Astrocyte (in vitro differentiated cells and primary cell): Measurements from ENCODE around the gene IL17A. TPM values are rescaled to one million over a fixed set of nuclear protein-coding genes. Genes with fewer than 3 reads are reported as not detected.
A peak's percentile ranks its signal among the peaks of the same experiment; 100 is the strongest.

Source experiments
- DNase-seq: peaks from one replicate; pipeline ENCODE4 v3.0.0-alpha.2; 2010; ENCODE audit warnings: low read depth
- FAIRE-seq: peaks from 2 replicates; lab custom pipeline; 2011; peaks lifted over from hg19 to GRCh38; lab: Jason Lieb, UNC
- H2AFZ ChIP-seq: 2 replicates; pipeline ENCODE4 v1.6.0; 2012; ENCODE audit warnings: low read depth, low read length, inconsistent platforms
- H3K27ac ChIP-seq: 2 replicates; pipeline ENCODE4 v1.5.1; 2011; ENCODE audit warnings: low read depth, low read length, inconsistent platforms
- H3K27me3 ChIP-seq: 2 replicates; pipeline ENCODE4 v1.6.0; 2011; ENCODE audit warnings: low read length, inconsistent platforms; ENCODE audit not compliant: insufficient read depth
- H3K36me3 ChIP-seq: 2 replicates; pipeline ENCODE4 v1.5.1; 2011; ENCODE audit warnings: low read length, inconsistent platforms; ENCODE audit not compliant: insufficient read depth
- H3K4me1 ChIP-seq: 2 replicates; pipeline ENCODE4 v1.5.1; 2011; ENCODE audit warnings: low read length, inconsistent platforms; ENCODE audit not compliant: insufficient read depth
- H3K4me2 ChIP-seq: 2 replicates; pipeline ENCODE4 v1.6.0; 2012; ENCODE audit warnings: low read length, inconsistent platforms
- H3K4me3 ChIP-seq: 2 replicates; pipeline ENCODE4 v1.5.1; 2011; ENCODE audit warnings: low read depth, mild to moderate bottlenecking, low read length, inconsistent platforms; ENCODE audit not compliant: insufficient read depth
- H3K79me2 ChIP-seq: 2 replicates; pipeline ENCODE4 v1.6.0; 2012; ENCODE audit warnings: mild to moderate bottlenecking, low read length, inconsistent platforms; ENCODE audit not compliant: insufficient read depth
- H3K9ac ChIP-seq: 2 replicates; pipeline ENCODE4 v1.6.0; 2012; ENCODE audit warnings: mild to moderate bottlenecking, low read length, inconsistent platforms
- H3K9me3 ChIP-seq: 2 replicates; pipeline ENCODE4 v1.5.1; 2012; ENCODE audit warnings: low read depth, mild to moderate bottlenecking, low read length, inconsistent platforms; ENCODE audit not compliant: insufficient read depth
- H4K20me1 ChIP-seq: 2 replicates; pipeline ENCODE4 v1.6.0; 2012; ENCODE audit warnings: low read length, inconsistent platforms; ENCODE audit not compliant: insufficient read depth
- H3K27ac Mint-ChIP-seq: one replicate; pipeline ENCODE4 v1.8.0; 2021; ENCODE audit warnings: mild to moderate bottlenecking, mixed read lengths; ENCODE audit not compliant: unreplicated experiment
- H3K27me3 Mint-ChIP-seq: one replicate; pipeline ENCODE4 v1.8.0; 2021; ENCODE audit warnings: low read depth, mixed read lengths; ENCODE audit not compliant: unreplicated experiment
- H3K36me3 Mint-ChIP-seq: one replicate; pipeline ENCODE4 v1.8.0; 2021; ENCODE audit warnings: low read depth, mixed read lengths; ENCODE audit not compliant: unreplicated experiment
- H3K4me1 Mint-ChIP-seq: one replicate; pipeline ENCODE4 v1.8.0; 2021; ENCODE audit warnings: low read depth, mixed read lengths; ENCODE audit not compliant: unreplicated experiment
- H3K4me3 Mint-ChIP-seq: one replicate; pipeline ENCODE4 v1.8.0; 2021; ENCODE audit warnings: mild to moderate bottlenecking, moderate library complexity, mixed read lengths; ENCODE audit not compliant: unreplicated experiment
- H3K9me3 Mint-ChIP-seq: one replicate; pipeline ENCODE4 v1.8.0; 2021; ENCODE audit warnings: mild to moderate bottlenecking, mixed read lengths; ENCODE audit not compliant: unreplicated experiment
- EZH2 ChIP-seq: IDR thresholded peaks from 2 replicates; pipeline ENCODE4 v1.6.1; 2012; ENCODE audit warnings: mild to moderate bottlenecking, low read length, inconsistent platforms; ENCODE audit not compliant: insufficient read depth
- total RNA-seq: library from RNA; stranded (reverse); gene quantifications from 2 replicates; pipeline ENCODE4 v1.2.1, GENCODE V29; 2021
- TF ChIP-seq, protein P1 (sequence below): IDR thresholded peaks from 2 replicates; pipeline ENCODE4 v1.5.1; 2011; ENCODE audit warnings: low read depth, mild to moderate bottlenecking, inconsistent platforms, low read length, moderate library complexity; ENCODE audit not compliant: insufficient read depth

IL17A gene
- total RNA-seq, 1 donor from 2014 or later: not detected

DNA sequence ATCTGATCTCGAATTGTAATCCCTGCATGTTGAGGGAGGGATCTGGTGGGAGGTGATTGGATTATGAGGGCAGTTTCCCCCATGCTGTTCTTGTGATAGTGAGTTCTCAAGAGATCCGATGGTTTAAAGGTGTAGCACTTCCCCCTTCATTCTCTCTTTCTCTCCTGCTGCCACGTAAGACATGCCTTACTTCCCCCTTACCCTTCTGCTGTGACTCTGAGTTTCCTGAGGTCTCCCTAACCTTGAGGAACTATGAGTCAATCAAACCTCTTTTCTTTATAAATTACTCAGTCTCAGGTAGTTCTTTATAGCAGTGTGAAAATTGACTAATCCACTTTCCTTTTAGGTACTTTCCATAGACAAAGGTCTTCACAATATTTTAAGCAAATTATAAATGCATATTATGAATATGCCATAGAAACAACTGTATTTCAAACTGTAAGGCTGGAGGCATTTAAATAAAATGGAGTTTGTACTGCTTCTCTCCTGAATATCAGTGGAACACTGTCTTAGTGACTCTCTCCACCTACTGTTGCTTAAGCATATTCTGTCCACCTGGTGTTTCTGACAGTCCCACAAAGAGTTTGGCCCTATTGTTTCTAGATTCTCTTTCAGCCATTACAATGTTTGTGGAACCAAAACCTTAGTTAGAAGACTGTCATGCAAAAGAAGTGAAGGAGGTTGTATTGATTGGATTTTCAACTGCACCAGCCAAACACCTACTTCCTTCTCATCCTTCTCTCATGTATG lies 24.3 kb upstream of the IL17A start:
- H3K36me3 ChIP-seq: no peaks in the 10 kb centered on the region
- no peak overlapping the region for H3K4me3 ChIP-seq
- no peaks in the 10 kb centered on the region for H4K20me1 ChIP-seq
- H3K4me2 ChIP-seq: no peak overlapping the region
- no peak overlapping the region for H3K4me3 Mint-ChIP-seq
- no peaks in the 10 kb centered on the region for H3K9me3 ChIP-seq
- no peaks in the 10 kb centered on the region for H3K4me1 ChIP-seq
- H3K4me1 Mint-ChIP-seq: peaks cover 4% of the 10 kb centered on the region
- H3K9ac ChIP-seq: no peak overlapping the region
- TF ChIP-seq, protein P1, sequence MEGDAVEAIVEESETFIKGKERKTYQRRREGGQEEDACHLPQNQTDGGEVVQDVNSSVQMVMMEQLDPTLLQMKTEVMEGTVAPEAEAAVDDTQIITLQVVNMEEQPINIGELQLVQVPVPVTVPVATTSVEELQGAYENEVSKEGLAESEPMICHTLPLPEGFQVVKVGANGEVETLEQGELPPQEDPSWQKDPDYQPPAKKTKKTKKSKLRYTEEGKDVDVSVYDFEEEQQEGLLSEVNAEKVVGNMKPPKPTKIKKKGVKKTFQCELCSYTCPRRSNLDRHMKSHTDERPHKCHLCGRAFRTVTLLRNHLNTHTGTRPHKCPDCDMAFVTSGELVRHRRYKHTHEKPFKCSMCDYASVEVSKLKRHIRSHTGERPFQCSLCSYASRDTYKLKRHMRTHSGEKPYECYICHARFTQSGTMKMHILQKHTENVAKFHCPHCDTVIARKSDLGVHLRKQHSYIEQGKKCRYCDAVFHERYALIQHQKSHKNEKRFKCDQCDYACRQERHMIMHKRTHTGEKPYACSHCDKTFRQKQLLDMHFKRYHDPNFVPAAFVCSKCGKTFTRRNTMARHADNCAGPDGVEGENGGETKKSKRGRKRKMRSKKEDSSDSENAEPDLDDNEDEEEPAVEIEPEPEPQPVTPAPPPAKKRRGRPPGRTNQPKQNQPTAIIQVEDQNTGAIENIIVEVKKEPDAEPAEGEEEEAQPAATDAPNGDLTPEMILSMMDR: no peak
- no peak for TF ChIP-seq EZH2
- H3K36me3 Mint-ChIP-seq: no peaks in the 10 kb centered on the region
- no peak overlapping the region for H3K27ac Mint-ChIP-seq
- no peak overlapping the region for H2AFZ ChIP-seq
- no peaks in the 10 kb centered on the region for H3K27me3 ChIP-seq
- H3K27ac ChIP-seq: no peak overlapping the region
- peaks cover 6% of the 10 kb centered on the region for H3K27me3 Mint-ChIP-seq
- no peak for DNase-seq
- FAIRE-seq: no peak
- no peaks in the 10 kb centered on the region for H3K79me2 ChIP-seq
- H3K9me3 Mint-ChIP-seq: peaks cover 6% of the 10 kb centered on the region

DNA sequence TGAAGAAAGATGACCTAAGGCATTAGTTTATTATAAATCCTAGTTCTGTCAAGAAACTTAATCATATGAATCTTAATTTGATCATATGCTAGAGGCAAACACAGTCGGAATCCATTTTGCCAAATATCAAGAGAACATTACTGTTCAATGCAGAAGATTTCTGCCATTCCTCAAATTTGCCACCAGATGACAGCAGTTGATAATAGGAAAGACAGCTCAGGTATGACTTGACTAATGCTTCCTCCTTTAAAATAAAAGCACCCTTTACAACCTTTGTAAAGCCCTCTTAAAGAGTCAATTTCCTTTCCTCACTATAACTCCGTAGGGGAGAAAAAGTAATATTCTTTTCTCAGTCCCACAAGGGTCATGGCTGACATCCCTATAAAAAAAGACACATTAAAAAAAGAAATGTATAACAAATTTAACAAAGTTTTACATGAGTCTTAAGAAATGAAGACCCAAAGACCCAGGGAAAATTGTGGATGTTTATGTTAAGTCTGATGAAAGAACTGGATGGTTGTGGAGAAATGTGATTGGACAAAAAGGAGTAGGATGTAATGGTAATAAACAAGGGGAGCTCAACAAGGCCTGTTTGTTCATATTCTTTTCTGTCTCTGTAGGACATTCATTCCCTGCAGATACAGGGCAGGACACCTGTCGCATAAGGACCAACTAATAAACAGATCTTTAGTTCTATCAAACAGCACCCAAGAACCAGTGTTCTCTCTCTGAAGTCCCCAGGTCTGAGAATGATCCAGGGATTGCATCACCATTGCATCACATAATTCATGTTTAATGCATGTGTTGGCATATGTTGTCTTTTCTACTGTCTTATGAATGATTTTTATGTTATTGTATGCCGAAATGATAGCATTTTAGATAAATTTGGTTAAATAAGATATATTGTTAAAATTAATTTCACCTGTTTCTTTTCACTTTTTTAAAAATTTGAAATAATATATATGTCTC lies 23.0 kb upstream of the IL17A start:
- Histone ChIP-seq H4K20me1 (no peaks in the 10 kb centered on the region), H3K4me2 (no peak overlapping the region), H3K4me1 (no peaks in the 10 kb centered on the region), H3K4me3 (no peak overlapping the region), H2AFZ (no peak overlapping the region), H3K79me2 (no peaks in the 10 kb centered on the region), H3K27ac (no peak overlapping the region), H3K9me3 (no peaks in the 10 kb centered on the region), H3K27me3 (no peaks in the 10 kb centered on the region), H3K36me3 (no peaks in the 10 kb centered on the region), H3K9ac (no peak overlapping the region)
- no peaks in the 10 kb centered on the region for H3K4me1 Mint-ChIP-seq
- peaks cover 6% of the 10 kb centered on the region for H3K27me3 Mint-ChIP-seq
- no peaks in the 10 kb centered on the region for H3K36me3 Mint-ChIP-seq
- no peak overlapping the region for H3K4me3 Mint-ChIP-seq
- FAIRE-seq: no peak
- no peak for DNase-seq
- no peak overlapping the region for H3K27ac Mint-ChIP-seq
- no peak for TF ChIP-seq EZH2
- TF ChIP-seq, protein P1: peak; percentile 48
- H3K9me3 Mint-ChIP-seq: peaks cover 6% of the 10 kb centered on the region
